Urinary bladder (tissue), 4 donors: ENCODE results near the gene RFNG. TPM values are rescaled to one million over a fixed set of nuclear protein-coding genes. Genes with fewer than 3 reads are reported as not detected.

Source experiments
- DNase-seq: peaks from one replicate; pipeline ENCODE4 v3.0.0-alpha.2; 2015; ENCODE audit errors: extremely low spot score
- H3K27ac ChIP-seq: one replicate; pipeline ENCODE4 v1.5.1; 2013; ENCODE audit warnings: low read depth, mild to moderate bottlenecking, moderate library complexity
- H3K36me3 ChIP-seq: one replicate; pipeline ENCODE4 v1.6.1; 2013; ENCODE audit warnings: mild to moderate bottlenecking, moderate library complexity; ENCODE audit not compliant: insufficient read depth
- H3K4me1 ChIP-seq: one replicate; pipeline ENCODE4 v1.6.1; 2013; ENCODE audit warnings: mild to moderate bottlenecking, moderate library complexity; ENCODE audit not compliant: insufficient read depth
- H3K4me3 ChIP-seq: one replicate; pipeline ENCODE4 v1.5.1; 2013; ENCODE audit warnings: low read depth, low read length
- WGBS: extraction: QIAGEN DNeasy Blood & Tissue Kit; methylation state at CpG from one replicate; pipeline ENCODE4 v1.1.7; 2013; 5-methylcytosine and 5-hydroxymethylcytosine counted together
- polyA plus RNA-seq: library from polyadenylated mRNA; stranded (reverse); fragments of 200-250 nt; gene quantifications from one replicate; pipeline ENCODE4 v1.2.3, GENCODE V29; 2013
- total RNA-seq: library from RNA; depleted of rRNA; stranded (reverse); fragments of >200 nt; gene quantifications from one replicate; pipeline ENCODE4 v1.2.3, GENCODE V29; 2014
- donor health status: healthy with polysubstance abuse.
- donor health status: healthy.

RFNG gene
- total and polyA plus RNA-seq, 2 donors, result 16.5 to 47.0 TPM

DNA sequence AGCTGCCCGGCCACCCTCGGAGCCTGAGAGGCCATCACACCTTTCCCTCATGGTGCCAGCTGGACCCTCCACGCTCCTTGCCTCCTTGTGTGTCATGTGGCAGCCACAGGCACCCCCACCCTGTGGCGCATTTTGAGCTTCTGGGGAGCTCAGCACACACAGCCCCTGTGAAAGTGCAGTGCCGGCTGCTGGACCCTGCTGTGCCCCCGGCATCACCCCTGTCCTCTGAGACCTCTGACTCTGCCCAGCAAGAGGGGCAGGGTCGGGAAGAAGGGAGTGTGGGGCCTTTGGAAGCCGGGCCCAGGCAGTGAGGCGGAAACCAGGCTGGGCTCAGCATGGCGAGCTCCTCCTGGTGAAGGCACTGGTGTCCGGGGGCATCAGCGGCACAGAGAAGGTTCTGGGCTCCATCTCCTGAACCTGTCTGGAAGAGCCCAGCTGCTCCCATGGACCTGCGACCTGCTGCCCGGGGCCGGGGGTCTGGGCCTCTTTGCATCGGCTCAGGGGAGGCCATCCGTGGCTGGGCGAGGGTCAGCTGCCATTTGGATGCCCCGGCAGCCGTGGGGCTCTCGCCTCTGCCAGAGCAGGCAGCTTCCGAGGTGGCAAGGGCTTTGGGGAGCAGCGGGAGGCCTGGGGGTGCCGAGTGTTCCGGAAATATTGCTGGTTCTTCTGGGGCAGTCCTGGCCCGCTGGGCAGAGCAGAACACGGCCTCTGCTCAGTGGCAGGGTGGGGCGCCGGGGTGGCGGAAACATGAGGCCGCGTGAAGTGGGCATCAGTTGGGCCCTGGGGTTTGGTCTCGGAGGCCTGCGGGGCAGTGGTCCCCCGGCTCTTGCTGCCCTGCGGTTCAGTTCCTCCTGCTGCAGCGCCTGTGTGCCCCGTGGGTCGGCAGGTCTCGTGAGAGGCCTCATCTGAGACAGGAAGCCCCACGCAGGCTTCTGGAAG is 46.8 kb downstream of the RFNG start:
- no peaks in the 10 kb centered on the region for H3K4me1 ChIP-seq
- no peak overlapping the region for H3K4me3 ChIP-seq
- H3K27ac ChIP-seq, result peak overlapping the region; percentile 0
- DNase-seq, result no peak
- 91% methylated on average over 41 of the region's 41 CpGs for WGBS
- no peaks in the 10 kb centered on the region for H3K36me3 ChIP-seq

DNA sequence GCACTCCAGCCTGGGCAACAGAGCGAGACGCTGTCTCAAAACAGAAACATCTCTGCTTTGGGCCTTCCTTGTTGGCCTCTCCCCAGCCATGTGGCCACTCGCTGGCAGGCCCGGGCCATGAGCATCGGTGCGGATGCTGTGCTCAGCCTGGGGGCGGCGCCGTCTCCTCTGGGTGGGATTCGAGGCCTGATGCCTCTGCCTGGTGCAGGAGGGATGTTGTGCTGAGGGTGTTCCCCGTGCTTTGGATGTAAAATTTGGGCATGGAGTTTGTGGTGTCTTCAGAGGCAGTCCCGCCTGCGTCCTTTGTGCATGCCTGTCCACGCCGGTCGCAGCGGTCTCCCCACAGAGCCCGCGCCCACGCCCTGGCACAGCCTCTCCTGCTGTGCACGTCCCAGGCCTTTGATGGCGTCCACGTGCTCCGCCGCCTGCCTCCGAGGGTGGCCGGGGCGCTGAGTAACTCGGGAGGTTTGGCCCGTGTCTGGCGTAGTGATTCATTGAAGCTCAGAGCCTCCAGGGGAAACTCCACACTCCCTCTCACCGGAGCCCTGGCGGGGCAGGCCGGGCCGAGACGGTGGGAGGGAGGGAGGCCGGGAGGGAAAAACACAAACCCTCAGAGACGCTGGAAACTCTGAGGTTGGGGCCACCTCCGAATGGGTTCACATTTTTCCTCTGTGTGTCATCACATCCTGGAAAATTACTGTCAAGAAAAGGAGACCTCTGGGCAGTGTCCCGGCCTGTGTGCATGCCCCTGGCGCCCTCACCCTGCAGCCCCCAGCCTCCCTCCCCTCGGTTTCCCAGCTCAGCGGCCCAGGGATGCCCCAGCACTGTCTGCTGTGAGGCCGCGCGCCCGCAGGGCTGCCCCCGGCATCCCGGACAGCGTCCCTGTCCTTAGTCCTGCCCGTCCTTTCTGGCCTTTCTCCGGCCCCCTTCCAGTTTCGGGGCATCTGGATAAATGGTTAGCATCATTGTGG is 47.9 kb downstream of the RFNG start:
- Histone ChIP-seq H3K4me3 (no peak overlapping the region), H3K4me1 (no peaks in the 10 kb centered on the region), H3K27ac (peak overlapping the region; percentile 0), H3K36me3 (no peaks in the 10 kb centered on the region)
- no peak for DNase-seq
- WGBS, result 53% methylated on average over 53 of the region's 53 CpGs

DNA sequence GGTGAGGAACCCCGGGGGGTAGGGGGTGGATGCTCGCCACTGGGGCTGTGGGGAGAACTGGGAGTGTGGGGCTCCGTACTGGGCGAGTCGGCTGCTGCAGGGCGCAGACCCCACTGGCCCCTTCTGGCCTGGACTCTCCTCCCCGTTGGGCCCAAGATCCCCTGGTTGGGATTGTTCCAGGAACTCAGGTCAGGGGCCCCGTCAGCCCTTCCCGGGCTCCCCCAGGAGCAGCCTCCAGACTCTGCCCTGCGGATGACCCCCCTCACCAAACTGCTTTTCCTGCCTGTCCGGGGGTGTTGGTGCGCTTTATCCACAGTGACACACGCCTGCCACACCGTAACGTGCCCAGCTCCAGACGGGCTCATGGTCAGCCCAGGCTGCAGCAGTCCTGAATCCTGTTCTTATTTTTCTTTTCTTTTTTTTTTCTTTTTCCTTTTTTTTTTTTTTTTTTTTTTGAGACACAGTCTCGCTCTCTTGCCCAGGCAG is 50.0 kb downstream of the RFNG start:
- no peak overlapping the region for H3K4me3 ChIP-seq
- H3K27ac ChIP-seq, result no peak overlapping the region
- DNase-seq, result no peak
- H3K36me3 ChIP-seq, result peaks cover 2% of the 10 kb centered on the region
- WGBS, result 85% methylated on average over 17 of the region's 17 CpGs
- no peaks in the 10 kb centered on the region for H3K4me1 ChIP-seq

DNA sequence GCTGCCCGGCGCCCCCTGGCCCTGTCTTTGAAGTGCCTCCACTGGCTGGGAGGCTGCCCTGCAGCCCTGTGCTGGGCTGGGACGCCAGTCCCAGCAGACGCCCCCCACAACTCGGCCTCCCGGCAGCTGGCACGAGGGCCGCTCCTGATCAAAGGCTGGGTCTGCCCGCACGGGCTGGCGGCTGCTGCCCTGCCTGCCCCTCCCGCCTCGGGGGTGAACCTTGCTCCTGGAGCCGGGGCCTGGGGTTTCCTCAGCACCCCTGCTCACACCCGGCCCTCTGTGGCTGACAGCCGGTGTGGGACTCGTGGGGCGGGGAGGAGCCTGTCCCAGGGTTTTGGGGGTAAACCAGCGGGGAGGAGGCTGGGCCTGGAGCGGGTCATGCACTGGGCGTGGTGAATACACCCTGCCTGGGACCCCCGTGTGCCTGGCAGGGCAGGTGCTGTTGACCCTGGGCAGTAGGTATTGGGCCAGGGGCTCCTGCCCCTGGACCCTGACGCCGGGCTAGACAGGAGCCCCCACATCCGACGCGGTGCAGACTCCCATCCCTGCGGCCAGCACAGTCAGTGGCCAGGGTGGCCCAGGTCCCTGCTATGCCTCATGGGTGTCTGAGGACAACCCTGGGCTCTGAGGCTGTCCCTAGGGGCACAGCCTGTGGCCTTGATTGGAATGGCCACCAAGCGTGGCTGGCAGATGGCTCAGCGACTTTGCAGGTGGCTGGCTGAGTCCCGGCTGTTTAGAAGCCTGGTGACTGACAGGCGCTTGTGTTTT is 50.6 kb downstream of the RFNG start:
- 87% methylated on average over 32 of the region's 32 CpGs for WGBS
- DNase-seq, result no peak
- H3K4me3 ChIP-seq, result no peak overlapping the region

DNA sequence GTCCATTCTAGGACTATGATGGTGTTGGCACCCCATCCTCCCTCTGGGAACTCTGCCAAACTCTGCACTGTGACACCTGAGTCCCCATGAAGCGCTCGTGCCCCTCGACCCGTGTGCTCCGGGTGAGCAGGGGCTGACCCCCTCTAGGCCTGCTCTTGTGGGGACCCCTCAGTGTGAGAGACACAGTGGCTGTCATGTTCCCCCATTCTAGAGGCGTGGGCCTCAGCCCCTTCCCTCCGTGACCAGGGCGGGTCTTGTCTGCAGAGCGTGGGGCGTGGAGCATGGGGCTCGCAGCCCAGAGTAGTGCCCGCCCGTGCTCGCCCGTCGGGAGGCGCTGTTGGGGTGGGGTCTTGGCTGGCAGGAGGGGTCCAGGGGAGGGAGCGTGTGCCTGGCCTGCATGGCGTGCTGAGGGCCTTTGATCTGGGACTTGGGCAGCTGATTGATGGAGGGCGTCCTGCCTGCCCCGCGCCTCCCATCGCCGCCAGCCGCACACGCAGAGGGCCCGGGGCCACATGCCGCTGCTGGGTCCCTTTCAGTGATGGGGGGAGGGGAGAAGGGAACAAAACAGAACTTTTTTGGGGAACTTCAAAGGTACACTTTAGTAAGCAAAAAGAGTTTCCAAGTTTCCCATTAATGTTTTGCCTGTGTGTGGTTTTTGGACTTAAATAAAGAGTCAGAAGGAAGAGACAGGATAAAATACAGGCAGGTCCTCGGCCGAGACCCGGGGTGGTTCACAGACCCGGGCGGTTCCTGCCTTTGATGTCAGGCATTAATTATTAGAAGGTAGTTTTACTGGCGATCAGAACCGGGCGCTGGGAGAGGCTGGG is 51.4 kb downstream of the RFNG start:
- 84% methylated on average over 36 of the region's 36 CpGs for WGBS
- Histone ChIP-seq H3K4me3 (no peak overlapping the region), H3K4me1 (no peaks in the 10 kb centered on the region), H3K36me3 (peaks cover 2% of the 10 kb centered on the region), H3K27ac (no peak overlapping the region)
- no peak for DNase-seq

More for the DNA sequence above, 50.6 kb downstream of the RFNG start:
- Histone ChIP-seq H3K27ac (no peak overlapping the region), H3K36me3 (peaks cover 2% of the 10 kb centered on the region), H3K4me1 (no peaks in the 10 kb centered on the region)

DNA sequence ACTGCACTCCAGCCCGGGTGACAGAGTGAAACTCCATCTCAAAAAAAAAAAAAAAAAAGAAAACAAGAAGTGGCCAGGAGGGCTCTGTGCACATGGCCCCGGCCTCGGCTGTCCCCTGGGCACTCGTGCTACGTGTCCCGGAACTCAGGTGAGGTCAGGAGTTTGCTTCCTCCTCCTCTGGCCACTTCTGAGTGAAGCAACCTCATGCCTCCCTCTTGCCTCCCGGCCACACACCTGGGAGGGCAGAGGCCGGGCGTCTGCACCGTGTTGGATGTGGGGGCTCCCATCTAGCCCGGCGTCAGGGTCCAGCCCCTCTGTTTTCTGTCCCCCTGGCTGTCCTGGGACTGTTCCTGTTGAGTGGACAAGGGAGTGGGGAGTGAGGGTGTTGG is 52.0 kb downstream of the RFNG start:
- no peak for DNase-seq
- no peaks in the 10 kb centered on the region for H3K4me1 ChIP-seq
- no peak overlapping the region for H3K27ac ChIP-seq
- H3K4me3 ChIP-seq, result no peak overlapping the region
- WGBS, result 94% methylated on average over 12 of the region's 12 CpGs
- H3K36me3 ChIP-seq, result peaks cover 2% of the 10 kb centered on the region

DNA sequence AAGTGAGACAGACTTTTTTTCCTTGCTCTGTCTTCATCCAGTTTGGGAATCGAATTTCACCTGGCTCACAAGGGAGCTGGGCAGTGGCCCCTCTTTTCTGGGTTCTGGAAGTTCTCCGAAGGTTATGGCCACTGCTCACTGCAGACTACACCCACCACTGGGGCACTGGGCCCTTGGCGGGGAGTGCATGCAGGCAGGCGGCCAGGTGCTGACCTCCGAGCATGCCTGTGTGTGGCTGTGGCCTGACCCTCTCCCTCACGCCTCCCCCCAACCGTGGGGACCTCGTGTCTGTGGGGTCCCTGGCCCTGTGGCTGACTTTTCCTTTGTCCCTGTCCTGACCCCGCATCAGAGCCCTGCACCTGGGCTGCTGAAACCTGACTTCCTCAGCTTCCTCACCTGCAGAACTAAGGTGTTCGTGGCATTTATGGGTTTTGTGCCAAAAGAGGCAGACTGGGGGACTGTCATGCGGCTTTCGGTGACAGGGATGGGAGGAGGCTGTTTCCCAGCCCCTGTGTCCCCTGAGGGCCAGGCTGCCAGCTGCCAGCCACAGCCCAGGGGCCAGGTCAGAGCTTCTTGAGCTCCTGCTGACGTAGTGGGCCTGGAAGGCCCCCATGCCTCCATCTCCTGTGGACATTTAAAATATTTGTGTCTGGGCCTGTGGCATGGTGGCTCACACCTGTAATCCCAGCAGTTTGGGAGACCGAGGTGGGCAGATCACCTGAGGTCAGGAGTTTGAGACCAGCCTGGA is 52.7 kb downstream of the RFNG start:
- Histone ChIP-seq H3K36me3 (peaks cover 2% of the 10 kb centered on the region), H3K27ac (no peak overlapping the region), H3K4me1 (no peaks in the 10 kb centered on the region), H3K4me3 (no peak overlapping the region)
- no peak for DNase-seq
- 89% methylated on average over 14 of the region's 14 CpGs for WGBS

DNA sequence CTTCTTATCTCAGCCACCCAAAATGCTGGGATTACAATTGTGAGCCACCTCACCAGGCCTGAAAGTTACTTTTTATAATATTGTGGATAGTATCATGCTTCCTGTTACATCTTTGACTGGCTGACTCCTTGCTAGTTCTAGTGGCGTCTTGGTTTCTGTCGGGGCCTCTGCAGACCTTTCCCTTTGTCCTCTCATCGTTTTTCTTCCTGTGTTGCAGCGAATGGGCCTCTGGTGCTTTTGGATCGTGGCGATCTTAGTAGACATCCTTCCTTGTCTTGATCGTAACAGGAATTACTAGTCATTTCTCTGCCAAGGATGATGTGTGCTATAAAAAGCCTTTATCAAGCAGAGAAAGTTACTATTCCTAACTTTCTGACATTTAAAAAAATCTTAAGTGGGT is 53.4 kb downstream of the RFNG start:
- Histone ChIP-seq H3K4me1 (no peaks in the 10 kb centered on the region), H3K27ac (no peak overlapping the region), H3K36me3 (peaks cover 2% of the 10 kb centered on the region), H3K4me3 (no peak overlapping the region)
- no peak for DNase-seq
- 82% methylated on average over 7 of the region's 7 CpGs for WGBS

Other genes starting within 250 kb of the RFNG start
- gene GCGR, start 247.7 kb downstream of the RFNG start, total RNA-seq, result not detected
- 0.16 TPM for gene GCGR, start 247.7 kb downstream of the RFNG start, polyA plus RNA-seq
- gene MCRIP1, start 218.5 kb downstream of the RFNG start, total RNA-seq, result 43.8 TPM
- gene MCRIP1, start 218.5 kb downstream of the RFNG start, polyA plus RNA-seq, result 190 TPM
- not detected for gene PPP1R27, start 216.8 kb downstream of the RFNG start, total RNA-seq
- not detected for gene PPP1R27, start 216.8 kb downstream of the RFNG start, polyA plus RNA-seq
- 262 TPM for gene P4HB, start 191.3 kb downstream of the RFNG start, total RNA-seq
- 367 TPM for gene P4HB, start 191.3 kb downstream of the RFNG start, polyA plus RNA-seq
- 31.0 TPM for gene ARHGDIA, start 180.5 kb downstream of the RFNG start, total RNA-seq
- 277 TPM for gene ARHGDIA, start 180.5 kb downstream of the RFNG start, polyA plus RNA-seq
- gene ALYREF, start 160.2 kb downstream of the RFNG start, total RNA-seq, result 51.3 TPM
- gene ALYREF, start 160.2 kb downstream of the RFNG start, polyA plus RNA-seq, result 47.6 TPM
- gene ANAPC11, start 160.1 kb downstream of the RFNG start, total RNA-seq, result 51.6 TPM
- gene ANAPC11, start 160.1 kb downstream of the RFNG start, polyA plus RNA-seq, result 245 TPM
- gene NPB, start 149.6 kb downstream of the RFNG start, total RNA-seq, result 0.69 TPM
- 0.85 TPM for gene NPB, start 149.6 kb downstream of the RFNG start, polyA plus RNA-seq
- 9.8 TPM for gene PCYT2, start 140.4 kb downstream of the RFNG start, total RNA-seq
- 36.0 TPM for gene PCYT2, start 140.4 kb downstream of the RFNG start, polyA plus RNA-seq
- 3.9 TPM for gene SIRT7, start 133.6 kb downstream of the RFNG start, total RNA-seq
- gene SIRT7, start 133.6 kb downstream of the RFNG start, polyA plus RNA-seq, result 22.7 TPM
- 7.6 TPM for gene MAFG, start 124.1 kb downstream of the RFNG start, total RNA-seq
- 31.3 TPM for gene MAFG, start 124.1 kb downstream of the RFNG start, polyA plus RNA-seq
- 57.2 TPM for gene PYCR1, start 114.5 kb downstream of the RFNG start, total RNA-seq
- 8.1 TPM for gene PYCR1, start 114.5 kb downstream of the RFNG start, polyA plus RNA-seq
- 0.42 TPM for gene MYADML2, start 104.6 kb downstream of the RFNG start, total RNA-seq
- gene MYADML2, start 104.6 kb downstream of the RFNG start, polyA plus RNA-seq, result not detected
- 1.3 TPM for gene NOTUM, start 90.6 kb downstream of the RFNG start, total RNA-seq
- gene NOTUM, start 90.6 kb downstream of the RFNG start, polyA plus RNA-seq, result 2.5 TPM
- 18.0 TPM for gene ASPSCR1, start 74.2 kb downstream of the RFNG start, total RNA-seq
- 28.6 TPM for gene ASPSCR1, start 74.2 kb downstream of the RFNG start, polyA plus RNA-seq
- gene CENPX, start 28.9 kb downstream of the RFNG start, total RNA-seq, result 19.1 TPM
- gene CENPX, start 28.9 kb downstream of the RFNG start, polyA plus RNA-seq, result 124 TPM
- 8.7 TPM for gene LRRC45, start 28.5 kb downstream of the RFNG start, total RNA-seq
- gene LRRC45, start 28.5 kb downstream of the RFNG start, polyA plus RNA-seq, result 14.9 TPM
- gene RAC3, start 20.1 kb downstream of the RFNG start, total RNA-seq, result 10.4 TPM
- 5.9 TPM for gene RAC3, start 20.1 kb downstream of the RFNG start, polyA plus RNA-seq
- gene DCXR, start 14.1 kb downstream of the RFNG start, total RNA-seq, result 17.2 TPM
- 129 TPM for gene DCXR, start 14.1 kb downstream of the RFNG start, polyA plus RNA-seq
- 37.3 TPM for gene GPS1, start 87 bp upstream of the RFNG start, total RNA-seq
- gene GPS1, start 87 bp upstream of the RFNG start, polyA plus RNA-seq, result 95.4 TPM
- 24.5 TPM for gene DUS1L, start 14.0 kb upstream of the RFNG start, total RNA-seq
- gene DUS1L, start 14.0 kb upstream of the RFNG start, polyA plus RNA-seq, result 67.5 TPM
- 24.1 TPM for gene FASN, start 46.4 kb upstream of the RFNG start, total RNA-seq
- gene FASN, start 46.4 kb upstream of the RFNG start, polyA plus RNA-seq, result 116 TPM
- gene CCDC57, start 161.0 kb upstream of the RFNG start, total RNA-seq, result 25.9 TPM
- gene CCDC57, start 161.0 kb upstream of the RFNG start, polyA plus RNA-seq, result 23.7 TPM
- 29.9 TPM for gene SLC16A3, start 177.2 kb upstream of the RFNG start, total RNA-seq
- gene SLC16A3, start 177.2 kb upstream of the RFNG start, polyA plus RNA-seq, result 65.5 TPM
- 41.7 TPM for gene CSNK1D, start 221.9 kb upstream of the RFNG start, total RNA-seq
- 122 TPM for gene CSNK1D, start 221.9 kb upstream of the RFNG start, polyA plus RNA-seq